Activated CD8-positive, alpha-beta memory T cell treated with anti-CD3 and anti-CD28 coated beads, Interleukin-2, amount 50 U/mL, for 4 hours (primary cell): ENCODE results near the gene BICC1.

Experiments used
- DNase-seq: peaks from one replicate; pipeline ENCODE4 v3.0.0-alpha.2; 2020

BICC1 gene

DNA sequence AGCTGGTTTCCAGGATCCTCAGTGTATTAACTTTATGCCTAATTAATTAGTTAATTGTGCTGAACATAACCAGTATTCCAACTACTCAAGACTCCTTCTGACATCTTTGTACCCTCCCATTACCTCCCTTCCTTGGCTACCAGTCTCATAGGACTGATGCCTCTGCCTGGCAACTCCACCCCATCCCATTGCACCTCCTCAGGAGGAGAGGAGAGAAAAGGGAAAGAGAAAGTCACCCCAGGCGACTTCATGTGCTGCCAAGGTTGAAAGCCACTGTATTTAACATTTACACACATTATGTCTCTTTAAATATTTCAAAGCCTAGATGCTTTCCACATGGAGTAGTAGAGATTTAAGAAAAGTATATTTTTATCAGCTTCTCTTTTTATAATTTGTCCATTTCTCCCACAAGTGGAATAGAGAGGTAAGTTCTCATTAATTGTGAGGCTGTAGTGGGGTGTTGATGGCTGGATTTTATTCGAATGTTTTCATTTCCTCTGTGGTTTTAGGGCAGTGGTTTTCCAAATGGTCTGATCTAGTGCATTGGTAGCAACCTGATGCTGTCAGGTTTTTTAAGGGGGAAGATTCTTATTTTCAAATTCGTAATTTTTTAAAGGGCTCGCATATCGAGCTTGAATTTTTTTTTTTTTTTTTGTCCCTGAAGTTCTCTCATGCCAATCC is 148.0 kb downstream of the BICC1 start:
- DNase-seq: no peak

- no peak for DNase-seq
Measured at GRCh38 chr10:58661336-58661735, 148.7 kb downstream of the BICC1 start.

DNA sequence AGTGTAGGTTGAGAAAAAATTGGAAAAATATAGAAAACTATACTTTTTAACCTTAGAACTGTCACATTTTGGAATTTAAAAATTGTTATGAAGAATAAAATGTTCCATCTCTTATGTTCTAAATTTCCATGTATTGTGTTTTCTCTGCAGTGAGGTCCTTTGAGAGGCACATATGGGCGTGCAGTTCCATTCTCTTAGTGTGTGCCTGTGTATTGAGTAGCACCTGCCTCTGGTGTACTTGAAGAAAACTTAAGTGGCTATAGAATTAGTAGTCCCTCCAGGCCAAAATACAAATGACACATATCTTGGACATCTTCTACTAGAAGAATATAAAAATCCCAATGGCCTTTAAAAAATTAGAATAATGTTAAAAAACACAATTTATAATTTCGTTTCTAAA is 149.2 kb downstream of the BICC1 start:
- no peak for DNase-seq

DNA sequence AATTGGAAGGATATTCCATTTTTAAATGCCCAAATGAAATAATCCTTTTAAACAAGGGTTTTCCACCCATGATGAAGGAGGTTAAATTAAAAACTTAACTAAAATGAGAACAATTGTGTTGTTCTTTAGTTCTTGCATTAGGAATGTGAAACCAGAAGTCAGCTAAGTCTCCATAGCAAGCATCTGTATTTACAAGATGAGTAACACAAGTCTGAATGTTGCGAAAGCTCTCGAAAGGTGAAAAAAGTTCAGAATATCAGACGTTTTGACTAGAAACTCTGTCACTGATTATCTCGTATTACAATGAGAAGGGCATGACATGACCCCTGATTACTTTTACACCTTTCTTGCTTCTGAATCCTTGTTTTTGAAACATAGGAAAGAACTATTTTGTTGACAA is 149.6 kb downstream of the BICC1 start:
- DNase-seq: no peak

- DNase-seq: no peak
Measured at GRCh38 chr10:58665361-58665760, 152.7 kb downstream of the BICC1 start.

DNA sequence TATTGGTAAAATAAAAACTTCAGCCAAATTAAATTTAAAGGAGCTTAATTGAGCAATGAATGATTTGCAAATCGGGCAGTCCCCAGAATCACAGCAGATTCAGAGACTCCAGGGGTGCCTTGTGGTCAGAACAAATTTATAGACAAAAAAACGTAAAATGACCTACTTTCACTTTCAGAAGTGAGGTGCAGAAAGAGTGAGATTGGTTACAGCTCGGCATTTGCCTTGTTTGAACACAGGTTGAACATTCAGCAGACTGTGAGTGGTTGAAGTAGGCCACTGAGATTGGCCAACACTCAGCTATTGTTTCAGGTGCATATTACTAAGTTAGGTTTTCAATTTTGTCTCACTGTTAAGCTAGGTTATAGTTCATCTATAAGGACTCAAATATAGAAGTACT is 153.4 kb downstream of the BICC1 start:
- DNase-seq: no peak

- DNase-seq: no peak
Measured at GRCh38 chr10:58667658-58668310, 155.1 kb downstream of the BICC1 start.

DNA sequence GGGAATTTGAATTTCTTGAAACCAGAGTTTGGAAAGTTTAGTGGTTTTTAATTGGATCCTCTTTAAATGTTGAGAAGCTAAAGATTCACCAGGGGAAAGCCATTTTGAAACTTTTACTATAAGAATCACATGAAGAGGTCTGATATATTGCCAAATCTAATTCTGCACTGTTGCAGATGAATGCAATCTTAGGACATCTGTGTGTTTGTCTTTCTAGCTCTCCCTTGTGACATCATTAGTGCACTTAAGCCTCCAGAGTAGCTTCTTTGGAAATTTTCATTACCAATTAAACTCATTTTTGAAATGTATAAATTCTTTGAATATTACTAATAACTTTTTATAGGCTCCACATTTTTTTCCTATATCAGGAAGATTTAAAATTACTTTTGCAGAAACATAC is 160.2 kb downstream of the BICC1 start:
- DNase-seq: no peak

- no peak for DNase-seq
Measured at GRCh38 chr10:58674251-58674650, 161.6 kb downstream of the BICC1 start.

DNA sequence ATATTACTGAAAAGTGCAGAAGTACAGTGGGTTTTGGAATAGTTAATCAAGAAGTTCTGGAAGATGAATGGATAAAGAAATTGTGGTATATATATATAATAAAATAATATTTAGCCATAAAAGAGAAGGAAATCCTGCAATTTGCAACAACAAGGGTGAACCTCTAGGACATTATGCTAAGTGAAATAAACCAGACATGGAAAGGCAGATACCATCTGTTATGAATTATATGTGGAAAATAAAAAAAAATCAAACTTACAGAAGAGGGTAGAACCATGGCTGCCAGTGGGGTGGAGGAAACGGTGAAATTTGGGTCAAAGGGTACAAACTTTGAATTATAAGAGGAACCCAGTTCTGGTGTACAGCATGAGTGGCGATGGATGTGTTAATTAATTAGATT is 162.6 kb downstream of the BICC1 start:
- no peak for DNase-seq

- no peak for DNase-seq
Measured at GRCh38 chr10:58691528-58691927, 178.9 kb downstream of the BICC1 start.

- no peak for DNase-seq
Measured at GRCh38 chr10:58693919-58694318, 181.2 kb downstream of the BICC1 start.

DNA sequence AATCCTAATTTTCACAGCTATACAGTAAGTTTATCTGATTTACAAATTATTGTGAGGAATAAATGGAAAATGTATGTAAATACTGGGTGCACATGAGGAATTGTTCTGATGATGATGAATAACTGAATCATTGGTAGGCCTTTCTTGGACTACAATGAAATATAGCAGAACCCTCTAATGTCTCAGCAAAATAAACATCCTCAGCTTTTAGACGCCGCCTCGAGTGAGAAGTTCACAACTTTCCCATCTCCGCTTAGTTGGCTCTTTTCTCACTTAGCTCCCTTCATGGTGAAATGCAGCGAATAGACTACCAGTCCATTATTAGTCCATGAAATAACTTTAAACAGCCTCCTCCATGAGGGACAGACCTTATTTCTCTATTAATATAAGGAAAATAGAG is 182.3 kb downstream of the BICC1 start:
- DNase-seq: no peak

- DNase-seq: no peak
Measured at GRCh38 chr10:58696736-58697135, 184.1 kb downstream of the BICC1 start.

- DNase-seq: no peak
Measured at GRCh38 chr10:58697691-58698090, 185.0 kb downstream of the BICC1 start.

GRCh38 chr10:58698777-58699356 is 186.2 kb downstream of the BICC1 start:
- DNase-seq: no peak

DNA sequence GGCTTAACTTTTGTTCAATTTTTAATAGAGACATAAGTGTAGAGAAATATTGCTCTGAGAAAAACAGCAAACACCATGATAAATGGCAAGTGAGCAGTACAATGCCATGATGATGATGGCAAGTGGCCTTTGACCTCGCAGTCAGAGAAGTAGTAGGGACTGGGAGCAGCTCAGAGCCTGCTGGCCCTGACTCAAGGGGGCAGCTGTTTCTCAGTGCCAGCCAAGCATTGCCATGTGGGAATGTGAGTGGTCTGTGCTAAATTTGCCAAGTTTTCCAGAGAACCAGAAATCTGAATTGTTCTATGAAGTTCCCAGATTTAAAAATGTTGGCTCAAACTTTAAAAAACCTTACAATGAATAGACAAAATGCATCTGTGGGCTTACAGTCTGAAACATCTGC is 187.9 kb downstream of the BICC1 start:
- no peak for DNase-seq

DNA sequence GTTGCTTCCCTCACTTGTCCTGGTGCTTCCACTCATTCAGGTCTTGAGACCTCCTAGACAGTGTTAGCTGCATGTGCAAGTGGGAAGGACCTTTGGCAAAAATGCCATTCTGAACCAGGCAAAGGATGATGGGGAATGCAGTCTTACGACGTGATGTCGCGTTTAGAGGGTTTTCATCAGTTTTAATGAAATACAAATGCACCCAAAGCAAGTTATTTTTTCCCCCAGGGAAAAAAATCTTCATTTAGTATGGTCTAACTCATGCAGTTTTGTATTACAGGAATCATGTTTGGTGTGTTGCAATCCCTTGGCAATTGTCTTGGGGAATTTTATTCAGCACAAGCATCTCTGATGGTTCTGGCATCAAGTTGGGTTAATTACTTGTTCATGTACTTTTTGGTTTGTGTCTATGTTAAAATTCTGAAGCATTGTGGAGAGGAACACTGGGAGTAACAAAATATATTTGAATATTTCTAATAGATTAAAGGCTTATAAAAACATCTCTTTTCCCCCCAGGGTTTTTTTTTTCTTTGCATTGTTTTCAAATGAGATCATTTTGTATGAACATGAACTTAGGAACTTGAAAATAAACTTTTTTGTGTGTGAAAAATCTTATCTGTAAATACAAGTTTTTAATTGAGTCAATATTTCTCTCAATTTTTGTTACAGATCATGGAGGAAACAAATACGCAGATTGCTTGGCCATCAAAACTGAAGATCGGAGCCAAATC is 188.9 kb downstream of the BICC1 start:
- DNase-seq: no peak

DNA sequence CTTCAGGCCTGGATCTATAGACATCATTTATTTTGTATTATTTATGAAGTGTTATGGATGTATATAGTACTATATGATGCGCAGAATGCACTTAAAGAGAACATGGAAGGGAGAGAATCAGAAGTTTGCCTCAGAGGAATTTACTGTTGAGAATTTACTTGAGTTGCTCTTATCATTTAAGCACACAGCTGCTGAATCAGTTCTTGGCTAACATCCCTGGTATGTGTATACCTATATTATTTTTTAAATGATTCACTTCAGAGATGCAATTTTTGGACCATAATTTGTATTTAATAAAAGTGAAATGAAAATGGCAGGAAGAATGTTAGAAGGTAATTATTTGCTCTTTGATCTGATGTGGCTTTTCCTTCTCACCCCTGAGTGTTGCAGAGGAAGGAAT is 191.6 kb downstream of the BICC1 start:
- DNase-seq: no peak

GRCh38 chr10:58704671-58705141 is 192.0 kb downstream of the BICC1 start:
- DNase-seq: no peak

- no peak for DNase-seq
Measured at GRCh38 chr10:58706836-58707235, 194.2 kb downstream of the BICC1 start.

- DNase-seq: no peak
Measured at GRCh38 chr10:58712141-58712540, 199.5 kb downstream of the BICC1 start.

DNA sequence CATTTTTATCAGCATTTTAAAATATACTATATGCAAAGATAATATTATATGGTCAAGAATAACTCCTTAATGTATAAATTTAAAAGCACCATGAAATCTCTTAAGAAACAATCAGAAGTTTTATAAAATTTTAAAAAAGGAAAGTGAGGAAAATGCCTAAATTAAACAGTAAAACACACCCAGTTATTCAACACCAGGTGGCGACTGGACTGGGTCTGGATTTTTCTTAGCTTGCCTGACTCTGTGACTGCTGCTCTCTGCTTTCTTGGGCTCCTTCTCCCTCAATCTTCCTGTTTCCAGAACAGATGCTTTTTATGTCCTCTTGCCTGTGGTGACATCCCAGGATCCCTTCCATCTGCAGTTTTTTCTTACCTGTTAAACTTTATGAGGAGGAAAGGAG is 200.3 kb downstream of the BICC1 start:
- no peak for DNase-seq

GRCh38 chr10:58714409-58714808 is 201.7 kb downstream of the BICC1 start:
- no peak for DNase-seq
